Body of pancreas (tissue), 4 donors: ENCODE data around the gene SETD1A. TPM values are rescaled to one million over a fixed set of nuclear protein-coding genes. Genes with fewer than 3 reads are reported as not detected.

Source experiments
- ATAC-seq: fragments of 150-250 bp; one replicate; pipeline ENCODE4 v1.9.1; 2016
- DNase-seq, 4 donors: peaks; one replicate each; pipeline ENCODE4 v3.0.0-alpha.2; 2019
- H3K27ac ChIP-seq, 4 donors: fragments of 200-600 bp; sonication (generic); 1 replicate in 3 of 4; 2 replicates in 1 of 4; pipeline versions ENCODE4 v1.5.1 to v1.6.1; 2016 to 2019; ENCODE audit warnings: mild to moderate bottlenecking in 1 of 4, mixed read lengths in 1 of 4, moderate library complexity in 1 of 4
- H3K27me3 ChIP-seq, 2 donors: fragments of 200-600 bp; sonication (generic); one replicate each; pipeline ENCODE4 v1.6.0; 2016; ENCODE audit warnings: mild to moderate bottlenecking in 1 of 2
- H3K36me3 ChIP-seq, 2 donors: fragments of 200-600 bp; sonication (generic); replicated peaks in 1 of 2; 2 replicates each; pipeline ENCODE4 v1.5.1; 2016; ENCODE audit warnings: low read depth in 2 of 2; ENCODE audit not compliant: insufficient read depth in 1 of 2
- H3K4me1 ChIP-seq: fragments of 200-600 bp; sonication (generic); one replicate; pipeline ENCODE4 v1.6.0; 2016
- H3K4me3 ChIP-seq, 2 donors: fragments of 200-600 bp; sonication (generic); 1 replicate in 1 of 2; 2 replicates in 1 of 2; pipeline ENCODE4 v1.5.1; 2016 to 2019
- H3K9me3 ChIP-seq, 3 donors: fragments of 200-600 bp; sonication (generic); 1 replicate in 2 of 3; 2 replicates in 1 of 3; pipeline ENCODE4 v1.5.1; 2016
- POLR2A ChIP-seq, 3 donors: fragments of 450-650 bp; IDR thresholded peaks; one replicate each; pipeline ENCODE4 v1.6.1; 2016; ENCODE audit warnings: antibody characterized with exemption in 3 of 3, mild to moderate bottlenecking in 2 of 3
- WGBS, 2 donors: methylation state at CpG; one replicate each; pipeline ENCODE4 v1.1.5; 2017; 5-methylcytosine and 5-hydroxymethylcytosine counted together
- intact Hi-C: fragments of 100-400 bp; cut with DNase I; formaldehyde crosslinking; loops from one replicate; pipeline ENCODE4 v1.15.1; 2023
- total RNA-seq, 2 donors: library from RNA; depleted of rRNA; stranded (reverse); fragments of >200 nt; gene quantifications; one replicate each; pipeline ENCODE4 v1.1.0, GENCODE V29; 2016
- TF ChIP-seq, protein P1 (sequence below), 7 experiments: fragments of 450-650 bp in 4 of 7; fragments of 200-600 bp in 3 of 7; sonication (generic) in 3 of 7; IDR thresholded peaks; one replicate each; pipeline ENCODE4 v1.5.1; 2016 to 2019; ENCODE audit warnings: antibody characterized with exemption in 7 of 7

Gene SETD1A
- total RNA-seq, 2 donors from 2014 or later: 4.7 to 10.9 TPM

- H3K4me1 ChIP-seq: peaks cover 7% of the 10 kb centered on the region
- no peak overlapping the region for H3K27ac ChIP-seq
- intact Hi-C loops: no loop called here
- H3K9me3 ChIP-seq: no peaks in the 10 kb centered on the region
- 36 to 51% methylated on average over 7 of the region's 7 CpGs for WGBS, 2 donors
- H3K36me3 ChIP-seq: no peaks in the 10 kb centered on the region
- DNase-seq (no peak), ATAC-seq (no peak)
- H3K4me3 ChIP-seq: no peak overlapping the region
- TF ChIP-seq POLR2A (IDR thresholded peaks at IDR 0.05): no peak
- TF ChIP-seq, protein P1, sequence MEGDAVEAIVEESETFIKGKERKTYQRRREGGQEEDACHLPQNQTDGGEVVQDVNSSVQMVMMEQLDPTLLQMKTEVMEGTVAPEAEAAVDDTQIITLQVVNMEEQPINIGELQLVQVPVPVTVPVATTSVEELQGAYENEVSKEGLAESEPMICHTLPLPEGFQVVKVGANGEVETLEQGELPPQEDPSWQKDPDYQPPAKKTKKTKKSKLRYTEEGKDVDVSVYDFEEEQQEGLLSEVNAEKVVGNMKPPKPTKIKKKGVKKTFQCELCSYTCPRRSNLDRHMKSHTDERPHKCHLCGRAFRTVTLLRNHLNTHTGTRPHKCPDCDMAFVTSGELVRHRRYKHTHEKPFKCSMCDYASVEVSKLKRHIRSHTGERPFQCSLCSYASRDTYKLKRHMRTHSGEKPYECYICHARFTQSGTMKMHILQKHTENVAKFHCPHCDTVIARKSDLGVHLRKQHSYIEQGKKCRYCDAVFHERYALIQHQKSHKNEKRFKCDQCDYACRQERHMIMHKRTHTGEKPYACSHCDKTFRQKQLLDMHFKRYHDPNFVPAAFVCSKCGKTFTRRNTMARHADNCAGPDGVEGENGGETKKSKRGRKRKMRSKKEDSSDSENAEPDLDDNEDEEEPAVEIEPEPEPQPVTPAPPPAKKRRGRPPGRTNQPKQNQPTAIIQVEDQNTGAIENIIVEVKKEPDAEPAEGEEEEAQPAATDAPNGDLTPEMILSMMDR (IDR thresholded peaks at IDR 0.05): no peak
- H3K27me3 ChIP-seq: peaks cover 0 to 7% of the 10 kb centered on the region in 2 donors
Measured at GRCh38 chr16:31006086-31006385, 48.5 kb downstream of the SETD1A start.

- peaks cover 0 to 13% of the 10 kb centered on the region in 2 donors for H3K27me3 ChIP-seq
- no peak for ATAC-seq
Measured at GRCh38 chr16:31006589-31006988, 49.0 kb downstream of the SETD1A start.

DNA sequence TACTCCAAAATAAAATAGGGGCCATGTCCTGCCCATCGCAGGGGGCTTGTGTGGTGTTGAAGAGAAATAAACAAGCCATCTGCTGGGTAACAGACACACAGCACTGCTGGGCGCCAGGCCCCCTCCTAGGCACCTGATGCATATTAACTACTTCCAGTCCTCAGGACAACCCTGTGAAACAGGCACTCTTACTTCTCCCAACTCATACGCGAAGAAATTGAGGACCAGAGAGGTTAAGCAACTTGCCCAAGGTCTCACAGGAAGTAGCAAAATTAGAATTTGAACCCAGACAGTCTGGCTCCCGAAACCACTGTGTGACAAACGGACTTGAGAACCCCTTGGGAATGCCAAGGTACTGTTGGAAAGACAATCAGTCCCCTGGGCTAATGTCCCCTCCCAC lies 50.1 kb downstream of the SETD1A start:
- Histone ChIP-seq H3K27me3 (peaks cover 0 to 15% of the 10 kb centered on the region in 2 donors), H3K4me3 (no peak overlapping the region), H3K9me3 (no peaks in the 10 kb centered on the region), H3K36me3 (no peaks in the 10 kb centered on the region), H3K4me1 (no peaks in the 10 kb centered on the region), H3K27ac (no peak overlapping the region)
- ATAC-seq (no peak), DNase-seq (no peak)
- 35 to 50% methylated on average over 6 of the region's 6 CpGs for WGBS, 2 donors
- TF ChIP-seq, protein P1 (IDR thresholded peaks at IDR 0.05): no peak
- TF ChIP-seq POLR2A (IDR thresholded peaks at IDR 0.05): no peak
- intact Hi-C loops: no loop called here

More at GRCh38 chr16:31006589-31006988, 49.0 kb downstream of the SETD1A start:
- Histone ChIP-seq H3K4me3 (no peak overlapping the region), H3K4me1 (peaks cover 7% of the 10 kb centered on the region), H3K9me3 (no peaks in the 10 kb centered on the region), H3K36me3 (no peaks in the 10 kb centered on the region), H3K27ac (no peak overlapping the region)
- intact Hi-C loops: no loop called here
- no peak for DNase-seq
- 78 to 79% methylated on average over 8 of the region's 8 CpGs for WGBS, 2 donors
- TF ChIP-seq, protein P1 (IDR thresholded peaks at IDR 0.05): no peak
- no peak for TF ChIP-seq POLR2A (IDR thresholded peaks at IDR 0.05)

- Histone ChIP-seq H3K9me3 (no peaks in the 10 kb centered on the region), H3K27ac (no peak overlapping the region), H3K27me3 (peaks cover 0 to 15% of the 10 kb centered on the region in 2 donors), H3K4me1 (no peaks in the 10 kb centered on the region), H3K36me3 (no peaks in the 10 kb centered on the region), H3K4me3 (no peak overlapping the region)
- no peak for TF ChIP-seq POLR2A (IDR thresholded peaks at IDR 0.05)
- TF ChIP-seq, protein P1 (IDR thresholded peaks at IDR 0.05): no peak
- DNase-seq (no peak), ATAC-seq (no peak)
- WGBS, 2 donors: 49 to 60% methylated on average over 5 to 6 of the region's 6 CpGs
- intact Hi-C loops: no loop called here
Measured at GRCh38 chr16:31008149-31008548, 50.6 kb downstream of the SETD1A start.

DNA sequence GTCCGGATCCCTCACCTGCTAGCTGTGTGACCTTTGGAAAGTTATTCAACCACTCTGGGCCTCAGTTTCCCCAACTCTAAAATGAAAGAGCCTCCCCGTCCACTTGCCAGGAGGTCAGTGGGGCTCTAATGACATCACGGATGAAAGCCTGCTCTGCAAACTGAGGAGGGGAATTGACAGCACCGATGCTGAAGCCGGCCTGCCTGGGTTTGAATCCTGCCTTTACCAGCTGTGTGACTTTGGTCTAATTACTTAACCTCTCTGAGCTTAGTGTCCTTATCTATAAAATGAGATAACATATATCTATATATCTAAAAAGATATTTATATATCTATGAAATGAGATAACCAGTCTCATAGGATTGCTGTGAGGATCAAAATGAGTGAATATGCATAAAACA lies 51.0 kb downstream of the SETD1A start:
- Histone ChIP-seq H3K4me3 (no peak overlapping the region), H3K36me3 (no peaks in the 10 kb centered on the region), H3K27ac (no peak overlapping the region), H3K27me3 (peaks cover 0 to 15% of the 10 kb centered on the region in 2 donors), H3K9me3 (no peaks in the 10 kb centered on the region), H3K4me1 (no peaks in the 10 kb centered on the region)
- ATAC-seq (no peak), DNase-seq (no peak)
- TF ChIP-seq POLR2A (IDR thresholded peaks at IDR 0.05): no peak
- TF ChIP-seq, protein P1 (IDR thresholded peaks at IDR 0.05): no peak
- 62 to 67% methylated on average over 5 of the region's 5 CpGs for WGBS, 2 donors
- intact Hi-C loops: no loop called here
